ENCODE results near the gene MORN4. TPM values are rescaled to one million over a fixed set of nuclear protein-coding genes. Genes with fewer than 3 reads are reported as not detected.

Gene MORN4
- total RNA-seq, 4 donors from 2014 or later = 1.1 to 5.6 (median 3.7) TPM

GRCh38 chr10:97623277-97623676 lies 10.0 kb downstream of the MORN4 start:
- TF ChIP-seq CTCF (IDR thresholded peaks at IDR 0.05; ENCODE audit: low read depth) = no peak

- TF ChIP-seq CTCF (IDR thresholded peaks at IDR 0.05; ENCODE audit: low read depth) = no peak
These were observed 14.6 kb downstream of the MORN4 start for GRCh38 chr10:97618733-97619132.

- TF ChIP-seq CTCF (IDR thresholded peaks at IDR 0.05; ENCODE audit: low read depth) = no peak
These were observed 15.0 kb downstream of the MORN4 start for GRCh38 chr10:97618285-97618684.

GRCh38 chr10:97612386-97612785 lies 20.9 kb downstream of the MORN4 start:
- no peak for TF ChIP-seq CTCF (IDR thresholded peaks at IDR 0.05; ENCODE audit: low read depth)

GRCh38 chr10:97611473-97611872 lies 21.8 kb downstream of the MORN4 start:
- no peak for TF ChIP-seq CTCF (IDR thresholded peaks at IDR 0.05; ENCODE audit: low read depth)

- no peak for TF ChIP-seq CTCF (IDR thresholded peaks at IDR 0.05; ENCODE audit: low read depth)
These were observed 24.2 kb downstream of the MORN4 start for GRCh38 chr10:97608991-97609561.

GRCh38 chr10:97607095-97607636 lies 26.1 kb downstream of the MORN4 start:
- no peak for TF ChIP-seq CTCF (IDR thresholded peaks at IDR 0.05; ENCODE audit: low read depth)

Measured in subcutaneous adipose tissue (tissue), 4 donors.